Ascending aorta (tissue), 2 donors: ENCODE data around the gene NMB. TPM values are rescaled to one million over a fixed set of nuclear protein-coding genes. Genes with fewer than 3 reads are reported as not detected.

ENCODE experiments used
- DNase-seq, 2 donors: peaks; one replicate each; pipeline ENCODE4 v3.0.0-alpha.2; 2019; ENCODE audit warnings: low spot score in 2 of 2
- H3K27ac ChIP-seq, 2 donors: fragments of 200-600 bp; sonication (generic); one replicate each; pipeline ENCODE4 v1.5.1; 2016 to 2017; ENCODE audit warnings: mild to moderate bottlenecking in 1 of 2
- H3K27me3 ChIP-seq: fragments of 200-600 bp; sonication (generic); one replicate; pipeline ENCODE4 v1.5.1; 2017
- H3K36me3 ChIP-seq, 2 donors: fragments of 200-600 bp; sonication (generic); one replicate each; pipeline ENCODE4 v1.5.1; 2016
- H3K4me1 ChIP-seq, 2 donors: fragments of 200-600 bp; sonication (generic); one replicate each; pipeline ENCODE4 v1.5.1; 2016 to 2017; ENCODE audit warnings: mild to moderate bottlenecking in 1 of 2
- H3K4me3 ChIP-seq, 2 donors: fragments of 200-600 bp; sonication (generic); one replicate each; pipeline ENCODE4 v1.5.1; 2016 to 2017; ENCODE audit warnings: mild to moderate bottlenecking in 1 of 2
- H3K9me3 ChIP-seq, 2 donors: fragments of 200-600 bp; sonication (generic); one replicate each; pipeline ENCODE4 v1.5.1; 2016
- CTCF ChIP-seq, 3 experiments: fragments of 200-600 bp in 2 of 3; fragments of 450-650 bp in 1 of 3; sonication (generic) in 2 of 3; IDR thresholded peaks; one replicate each; pipeline ENCODE4 v1.5.1; 2016 to 2019; ENCODE audit warnings: antibody characterized with exemption in 3 of 3, mild to moderate bottlenecking in 1 of 3, moderate library complexity in 1 of 3
- intact Hi-C: fragments of 100-400 bp; cut with DNase I; formaldehyde crosslinking; loops from one replicate; pipeline ENCODE4 v1.15.1; 2023
- total RNA-seq: library from RNA; depleted of rRNA; stranded (reverse); fragments of >200 nt; gene quantifications from one replicate; pipeline ENCODE4 v1.1.0, GENCODE V29; 2016

NMB gene
- total RNA-seq, 1 donor from 2014 or later: 18.8 TPM

DNA sequence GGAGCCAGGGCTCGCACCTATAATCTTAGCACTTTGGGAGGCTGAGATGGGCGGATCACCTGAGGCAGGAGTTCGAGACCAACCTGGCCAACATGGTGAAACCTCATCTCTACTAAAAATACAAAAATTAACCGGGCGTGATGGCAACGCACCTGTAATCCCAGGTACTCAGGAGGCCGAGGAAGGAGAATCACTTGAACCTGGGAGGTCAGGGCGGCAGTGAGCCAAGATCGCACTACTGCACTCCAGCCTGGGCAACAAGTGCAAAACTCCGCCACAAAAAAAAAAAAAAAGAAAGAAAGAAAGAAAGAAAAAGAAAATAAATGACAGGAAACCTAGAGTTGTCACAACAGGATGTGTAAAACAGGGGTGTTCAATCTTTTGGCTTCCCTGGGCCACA lies 3.0 kb upstream of the NMB start:
- Histone ChIP-seq H3K27me3 (no peaks in the 10 kb centered on the region), H3K27ac (no peak overlapping the region), H3K9me3 (no peaks in the 10 kb centered on the region), H3K4me1 (peaks cover 0 to 11% of the 10 kb centered on the region in 2 donors), H3K4me3 (no peak overlapping the region), H3K36me3 (peaks cover 7 to 12% of the 10 kb centered on the region in 2 donors)
- intact Hi-C loops: no loop called here
- DNase-seq: no peak
- TF ChIP-seq CTCF (IDR thresholded peaks at IDR 0.05): no peak

DNA sequence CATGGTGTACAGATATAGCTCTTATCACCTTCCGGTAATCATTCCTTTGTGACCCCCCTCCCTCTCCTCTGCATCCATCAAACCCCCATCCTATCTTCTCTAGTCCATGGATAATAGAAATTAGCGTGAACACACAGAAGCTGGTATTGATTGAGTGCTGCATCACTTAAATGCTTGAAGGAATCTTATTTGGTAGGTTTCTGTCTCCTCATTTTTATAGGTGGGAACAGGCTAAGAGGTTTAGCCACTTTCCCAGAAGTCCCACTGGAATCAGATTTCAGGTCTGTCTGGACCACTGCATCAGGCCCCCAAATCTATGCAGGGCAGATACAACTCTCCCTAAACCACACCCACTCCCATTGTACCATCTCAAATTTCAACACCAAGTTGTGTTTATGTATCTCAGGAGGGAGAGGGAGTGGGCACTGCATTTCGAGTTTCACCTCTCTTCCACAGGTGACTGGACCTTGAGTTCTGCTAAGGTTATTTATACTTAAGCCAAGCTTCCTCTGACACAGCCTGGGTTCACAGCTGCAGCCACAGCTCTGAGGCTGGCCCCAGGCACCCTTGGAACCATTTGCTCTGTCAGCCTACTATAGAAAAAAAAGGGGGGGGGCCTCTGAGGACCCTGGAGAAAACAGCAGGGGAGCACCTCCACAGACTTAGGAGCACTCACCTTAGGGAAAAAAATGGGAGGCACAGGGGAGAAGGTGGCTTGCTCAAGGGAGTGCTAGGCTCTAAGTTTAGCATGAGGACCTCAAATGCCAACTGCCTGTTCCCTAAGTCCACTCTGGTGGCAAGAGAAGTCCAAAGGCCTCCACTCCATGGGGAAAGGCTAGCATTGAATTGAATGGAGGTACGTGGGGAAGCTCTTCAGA lies 2.1 kb upstream of the NMB start:
- no peak overlapping the region for H3K27ac ChIP-seq
- no peak overlapping the region for H3K4me3 ChIP-seq
- H3K9me3 ChIP-seq: no peaks in the 10 kb centered on the region
- H3K36me3 ChIP-seq: peaks cover 0 to 6% of the 10 kb centered on the region in 2 donors
- no peaks in the 10 kb centered on the region for H3K27me3 ChIP-seq
- no peak for TF ChIP-seq CTCF (IDR thresholded peaks at IDR 0.05)
- H3K4me1 ChIP-seq: peaks cover 0 to 15% of the 10 kb centered on the region in 2 donors
- intact Hi-C loops: loop anchor here (2.0 to 5.0 kb wide), 3 partner anchors 89 to 322 kb away; partner anchors contain the start of genes PDE8A and ZNF592
- DNase-seq: no peak

DNA sequence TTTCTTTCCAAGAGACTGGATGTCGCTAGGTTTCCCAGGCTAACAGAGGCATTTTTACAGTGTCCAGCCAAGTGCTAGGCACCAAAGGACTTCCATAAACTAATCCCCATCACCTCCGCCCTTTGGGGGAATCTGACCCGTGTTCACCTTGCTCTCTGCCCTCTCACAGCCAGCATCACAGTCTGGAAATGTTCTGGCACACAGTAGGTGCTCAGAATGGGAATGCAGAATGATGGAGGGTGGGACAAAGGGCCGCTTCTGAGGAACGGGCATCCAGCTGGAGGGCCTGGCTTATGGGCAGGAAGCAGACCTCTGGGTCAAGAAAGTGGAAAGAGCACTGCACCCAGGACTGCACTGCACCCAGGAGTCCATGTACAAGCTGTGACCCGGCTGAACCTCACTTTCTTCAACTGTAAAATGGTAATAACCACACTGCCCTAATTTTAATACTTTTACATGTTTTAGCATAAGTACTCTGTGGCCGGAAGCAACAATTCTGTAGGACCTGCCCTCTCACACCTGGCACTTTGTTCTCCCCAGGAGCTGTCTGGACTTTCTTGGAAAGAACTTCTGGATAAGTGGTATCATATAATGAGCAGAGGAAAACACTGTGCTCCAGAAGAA lies 901 bp upstream of the NMB start:
- no peak for TF ChIP-seq CTCF (IDR thresholded peaks at IDR 0.05)
- no peak for DNase-seq
- intact Hi-C loops: loop anchor here (1.0 to 5.0 kb wide), 5 partner anchors 57 to 323 kb away; partner anchors contain the start of genes PDE8A, SEC11A and ZNF592
- Histone ChIP-seq H3K4me3 (peak overlapping the region; percentile 69 to 75), H3K4me1 (peaks cover 0 to 19% of the 10 kb centered on the region in 2 donors), H3K27me3 (no peaks in the 10 kb centered on the region), H3K27ac (peak overlapping the region; percentile 86 to 91), H3K36me3 (no peaks in the 10 kb centered on the region), H3K9me3 (no peaks in the 10 kb centered on the region)

DNA sequence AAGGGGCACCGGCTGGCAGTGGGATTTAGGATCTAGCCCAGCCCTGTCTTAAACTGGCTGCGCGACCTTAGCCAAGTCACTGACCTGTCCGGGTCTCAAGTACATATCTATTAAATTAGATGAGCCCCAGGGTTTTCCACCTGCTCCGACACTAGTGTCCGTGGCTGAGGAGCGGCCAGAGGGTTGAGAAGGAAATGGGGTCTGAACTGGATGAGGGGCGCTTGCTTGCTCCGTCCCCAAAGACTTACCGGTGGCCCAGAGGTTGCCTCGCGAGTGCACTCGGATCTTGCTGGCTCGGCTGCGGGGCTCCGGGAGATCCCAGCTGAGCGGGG lies 285 bp downstream of the NMB start:
- Histone ChIP-seq H3K27ac (peak overlapping the region; percentile 86 to 91), H3K9me3 (no peaks in the 10 kb centered on the region), H3K27me3 (no peaks in the 10 kb centered on the region), H3K4me1 (peaks cover 7 to 29% of the 10 kb centered on the region in 2 donors), H3K4me3 (peak overlapping the region; percentile 69 to 75), H3K36me3 (no peaks in the 10 kb centered on the region)
- DNase-seq: peak in 1 of 2 donors; percentile 64
- TF ChIP-seq CTCF (IDR thresholded peaks at IDR 0.05): no peak
- intact Hi-C loops: loop anchor here (1.0 to 5.0 kb wide), 5 partner anchors 59 to 325 kb away; partner anchors contain the start of genes PDE8A, SEC11A and ZNF592

DNA sequence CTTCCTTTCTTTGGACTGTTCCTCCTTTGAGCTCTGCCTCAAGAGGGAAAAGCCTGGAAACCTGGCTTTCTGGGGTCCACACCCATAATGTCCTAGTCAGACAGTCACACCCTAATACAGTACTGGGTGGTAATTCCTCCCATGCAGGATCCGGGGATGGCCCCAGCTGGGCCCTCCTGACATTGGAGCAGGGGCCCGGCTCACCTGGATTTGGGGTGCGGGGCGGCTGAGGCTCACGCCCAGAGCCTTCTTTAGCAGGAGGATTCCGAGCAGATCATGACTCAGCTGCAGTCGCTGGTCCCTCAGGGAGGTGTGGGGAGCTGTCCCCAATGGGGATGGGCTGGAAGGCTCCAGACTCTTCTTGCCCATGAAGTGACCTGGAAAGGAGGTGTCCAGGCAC lies 1.0 kb downstream of the NMB start:
- peak overlapping the region in 1 of 2 donors; percentile 7 for H3K27ac ChIP-seq
- intact Hi-C loops: loop anchor here (5.0 kb wide), 1 partner anchor 325 kb away; the partner anchor contains the start of gene PDE8A

More for the DNA sequence above, 1.0 kb downstream of the NMB start:
- Histone ChIP-seq H3K9me3 (no peaks in the 10 kb centered on the region), H3K4me1 (peaks cover 9 to 37% of the 10 kb centered on the region in 2 donors), H3K27me3 (no peaks in the 10 kb centered on the region), H3K36me3 (peaks cover 0 to 4% of the 10 kb centered on the region in 2 donors), H3K4me3 (peak overlapping the region in 1 of 2 donors; percentile 75)
- no peak for TF ChIP-seq CTCF (IDR thresholded peaks at IDR 0.05)
- no peak for DNase-seq
